Transverse colon (tissue), 4 donors: ENCODE measurements around the gene PROSER2. TPM values are rescaled to one million over a fixed set of nuclear protein-coding genes. Genes with fewer than 3 reads are reported as not detected.

Experiments
- DNase-seq: peaks from one replicate; pipeline ENCODE4 v3.0.0-alpha.2; 2019
- H3K27ac ChIP-seq, 4 donors: fragments of 200-600 bp; sonication (generic); 2 replicates each; pipeline ENCODE4 v1.5.1; 2016 to 2018; ENCODE audit warnings: inconsistent platforms in 4 of 4
- H3K27me3 ChIP-seq: fragments of 200-600 bp; sonication (generic); 2 replicates; pipeline ENCODE4 v1.5.1; 2017; ENCODE audit warnings: inconsistent platforms
- H3K36me3 ChIP-seq, 4 donors: fragments of 200-600 bp; sonication (generic); 2 replicates each; pipeline ENCODE4 v1.5.1; 2017 to 2019; ENCODE audit warnings: inconsistent platforms in 4 of 4
- H3K4me1 ChIP-seq, 4 donors: fragments of 200-600 bp; sonication (generic); 2 replicates each; pipeline ENCODE4 v1.5.1; 2017 to 2020; ENCODE audit warnings: inconsistent platforms in 4 of 4
- H3K4me3 ChIP-seq, 4 donors: fragments of 200-600 bp; sonication (generic); 1 replicate in 1 of 4; 2 replicates in 3 of 4; pipeline versions ENCODE4 v1.5.1 to v1.6.1; 2017 to 2019; ENCODE audit warnings: inconsistent platforms in 4 of 4
- H3K9me3 ChIP-seq, 2 donors: fragments of 200-600 bp; sonication (generic); 2 replicates each; pipeline ENCODE4 v1.5.1; 2017 to 2019; ENCODE audit warnings: inconsistent platforms in 2 of 2
- EP300 ChIP-seq: sonication (generic); formaldehyde crosslinking; IDR thresholded peaks from one replicate; pipeline ENCODE4 v1.6.1; 2017; ENCODE audit warnings: antibody characterized with exemption, low read depth
- POLR2A ChIP-seq: fragments of 450-650 bp; IDR thresholded peaks from one replicate; pipeline ENCODE4 v1.6.1; 2016; ENCODE audit warnings: antibody characterized with exemption, mild to moderate bottlenecking, moderate library complexity
- POLR2AphosphoS5 ChIP-seq, 3 donors: sonication (generic); formaldehyde crosslinking; IDR thresholded peaks; one replicate each; pipeline ENCODE4 v1.6.1; 2016; ENCODE audit warnings: antibody characterized with exemption in 3 of 3
- WGBS, 2 donors: methylation state at CpG; one replicate each; pipeline ENCODE4 v1.1.5; 2018; ENCODE audit warnings: low coverage in 1 of 2; 5-methylcytosine and 5-hydroxymethylcytosine counted together
- in situ Hi-C, 4 donors: fragments of 200-750 bp; cut with MboI; loops; one replicate each; pipeline versions ENCODE4 v1.15.0 to v1.15.1; 2017; ENCODE audit warnings: low sequenced_read_pairs in 3 of 4, low pct_ligation_motif_present in 1 of 4, low pct_unique_long_range_greater_than_20kb in 1 of 4
- intact Hi-C: fragments of 100-400 bp; cut with DNase I; formaldehyde crosslinking; loops from one replicate; pipeline ENCODE4 v1.15.1; 2023; ENCODE audit warnings: low total_unique reads
- total RNA-seq, 4 donors: library from RNA; depleted of rRNA; stranded (reverse); fragments of >200 nt; gene quantifications; one replicate each; pipeline ENCODE4 v1.1.0, GENCODE V29; 2016
- TF ChIP-seq, protein P1 (sequence below), 5 experiments: fragments of 200-600 bp in 3 of 5; fragments of 450-650 bp in 2 of 5; sonication (generic) in 3 of 5; IDR thresholded peaks; 1 replicate in 2 of 5; 2 replicates in 3 of 5; pipeline ENCODE4 v1.5.1; 2016 to 2017; ENCODE audit warnings: antibody characterized with exemption in 5 of 5, inconsistent platforms in 3 of 5, mild to moderate bottlenecking in 2 of 5, moderate library complexity in 1 of 5

The PROSER2 gene
- total RNA-seq, 4 donors from 2014 or later = 4.2 to 29.2 (median 6.9) TPM

DNA sequence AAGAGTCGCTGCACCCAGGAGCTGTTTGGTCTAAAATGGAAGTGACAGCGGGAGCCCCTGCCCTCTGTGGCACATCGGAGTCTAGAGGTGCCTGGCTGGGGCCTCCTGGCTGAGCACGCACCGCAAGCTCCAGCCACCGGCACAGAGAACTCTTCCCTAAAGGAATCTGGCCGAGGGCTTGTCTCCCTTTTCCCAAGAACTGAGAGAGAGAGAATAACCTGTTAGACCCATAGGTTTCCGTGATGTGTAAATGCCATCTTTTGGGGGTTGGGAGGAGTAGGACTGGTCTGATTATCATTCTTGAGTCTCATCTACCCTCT is 47.3 kb downstream of the PROSER2 start:
- WGBS, 2 donors = 80 to 100% methylated on average over 1 to 8 of the region's 8 CpGs
- no peak for DNase-seq
- in situ Hi-C loops (no loop called here), intact Hi-C loops (no loop called here)
- Histone ChIP-seq H3K27me3 (no peaks in the 10 kb centered on the region), H3K9me3 (no peaks in the 10 kb centered on the region), H3K4me1 (peaks cover 9 to 14% (median 12%) of the 10 kb centered on the region in 4 donors), H3K36me3 (no peaks in the 10 kb centered on the region), H3K4me3 (no peak overlapping the region), H3K27ac (no peak overlapping the region)
- TF ChIP-seq EP300 (no peak), POLR2A (no peak), POLR2AphosphoS5 (IDR thresholded peaks at IDR 0.05) (no peak)
- TF ChIP-seq, protein P1, sequence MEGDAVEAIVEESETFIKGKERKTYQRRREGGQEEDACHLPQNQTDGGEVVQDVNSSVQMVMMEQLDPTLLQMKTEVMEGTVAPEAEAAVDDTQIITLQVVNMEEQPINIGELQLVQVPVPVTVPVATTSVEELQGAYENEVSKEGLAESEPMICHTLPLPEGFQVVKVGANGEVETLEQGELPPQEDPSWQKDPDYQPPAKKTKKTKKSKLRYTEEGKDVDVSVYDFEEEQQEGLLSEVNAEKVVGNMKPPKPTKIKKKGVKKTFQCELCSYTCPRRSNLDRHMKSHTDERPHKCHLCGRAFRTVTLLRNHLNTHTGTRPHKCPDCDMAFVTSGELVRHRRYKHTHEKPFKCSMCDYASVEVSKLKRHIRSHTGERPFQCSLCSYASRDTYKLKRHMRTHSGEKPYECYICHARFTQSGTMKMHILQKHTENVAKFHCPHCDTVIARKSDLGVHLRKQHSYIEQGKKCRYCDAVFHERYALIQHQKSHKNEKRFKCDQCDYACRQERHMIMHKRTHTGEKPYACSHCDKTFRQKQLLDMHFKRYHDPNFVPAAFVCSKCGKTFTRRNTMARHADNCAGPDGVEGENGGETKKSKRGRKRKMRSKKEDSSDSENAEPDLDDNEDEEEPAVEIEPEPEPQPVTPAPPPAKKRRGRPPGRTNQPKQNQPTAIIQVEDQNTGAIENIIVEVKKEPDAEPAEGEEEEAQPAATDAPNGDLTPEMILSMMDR (IDR thresholded peaks at IDR 0.05) = no peak

DNA sequence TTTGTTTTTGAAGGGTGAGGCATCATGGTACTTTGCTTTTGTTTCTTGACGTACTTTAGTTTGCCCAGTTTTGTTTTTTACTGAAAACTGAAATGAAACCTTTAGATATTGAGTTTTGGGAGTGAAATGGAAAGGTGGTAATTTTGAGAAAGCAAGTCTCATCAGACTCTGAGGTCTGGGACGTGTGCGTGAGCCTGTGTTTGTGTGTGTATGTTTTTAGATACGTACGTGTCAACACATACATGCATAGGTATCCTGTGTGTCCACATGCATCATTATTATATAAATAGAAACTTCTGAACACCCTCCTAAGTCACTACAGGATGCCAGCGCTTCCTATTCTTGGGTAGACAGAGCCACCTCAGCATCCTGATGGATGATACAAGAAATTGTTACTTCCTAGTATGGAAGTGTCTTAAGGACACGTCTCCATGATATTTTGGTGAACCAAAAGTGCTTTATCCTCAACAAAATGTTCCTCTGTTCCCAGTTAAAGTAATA is 47.8 kb downstream of the PROSER2 start:
- no peak overlapping the region for H3K4me3 ChIP-seq
- H3K4me1 ChIP-seq = peaks cover 11 to 19% (median 17%) of the 10 kb centered on the region in 4 donors
- H3K27ac ChIP-seq = no peak overlapping the region
- in situ Hi-C loops = no loop called here
- 76 to 77% methylated on average over 4 to 7 of the region's 7 CpGs for WGBS, 2 donors
- intact Hi-C loops = no loop called here
- TF ChIP-seq POLR2AphosphoS5 (IDR thresholded peaks at IDR 0.05) (no peak), POLR2A (no peak), EP300 (no peak)
- TF ChIP-seq, protein P1 (IDR thresholded peaks at IDR 0.05) = no peak
- H3K9me3 ChIP-seq = no peaks in the 10 kb centered on the region
- no peaks in the 10 kb centered on the region for H3K36me3 ChIP-seq
- no peaks in the 10 kb centered on the region for H3K27me3 ChIP-seq
- DNase-seq = no peak

DNA sequence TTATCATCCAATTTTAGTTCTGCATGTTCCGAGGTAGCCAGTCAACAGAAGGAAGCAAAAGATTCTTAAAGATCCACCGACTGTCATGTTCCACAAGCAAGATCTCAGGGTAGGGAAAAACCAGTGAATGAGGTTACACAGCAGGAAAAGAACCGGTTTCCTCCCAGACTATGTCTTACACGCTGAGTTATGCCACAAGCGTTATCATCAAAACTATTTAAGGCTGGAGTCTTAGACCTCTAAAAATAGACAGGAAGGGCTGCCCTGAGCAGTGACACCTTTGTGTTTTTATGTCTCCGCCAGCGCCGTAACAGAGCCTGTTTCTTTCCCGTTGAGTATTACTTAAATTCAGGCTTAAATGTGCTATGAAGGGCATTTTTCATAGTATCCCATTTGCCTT is 48.3 kb downstream of the PROSER2 start:
- no peak overlapping the region for H3K4me3 ChIP-seq
- H3K36me3 ChIP-seq = no peaks in the 10 kb centered on the region
- no peaks in the 10 kb centered on the region for H3K9me3 ChIP-seq
- DNase-seq = no peak
- no peak overlapping the region for H3K27ac ChIP-seq
- no peaks in the 10 kb centered on the region for H3K27me3 ChIP-seq
- no peak for TF ChIP-seq POLR2A
- TF ChIP-seq, protein P1 (IDR thresholded peaks at IDR 0.05) = no peak
- TF ChIP-seq EP300 = no peak
- no peak for TF ChIP-seq POLR2AphosphoS5 (IDR thresholded peaks at IDR 0.05)
- intact Hi-C loops = no loop called here
- in situ Hi-C loops = no loop called here
- 66 to 100% methylated on average over 1 to 9 of the region's 9 CpGs for WGBS, 2 donors
- H3K4me1 ChIP-seq = peaks cover 13 to 24% (median 22%) of the 10 kb centered on the region in 4 donors

DNA sequence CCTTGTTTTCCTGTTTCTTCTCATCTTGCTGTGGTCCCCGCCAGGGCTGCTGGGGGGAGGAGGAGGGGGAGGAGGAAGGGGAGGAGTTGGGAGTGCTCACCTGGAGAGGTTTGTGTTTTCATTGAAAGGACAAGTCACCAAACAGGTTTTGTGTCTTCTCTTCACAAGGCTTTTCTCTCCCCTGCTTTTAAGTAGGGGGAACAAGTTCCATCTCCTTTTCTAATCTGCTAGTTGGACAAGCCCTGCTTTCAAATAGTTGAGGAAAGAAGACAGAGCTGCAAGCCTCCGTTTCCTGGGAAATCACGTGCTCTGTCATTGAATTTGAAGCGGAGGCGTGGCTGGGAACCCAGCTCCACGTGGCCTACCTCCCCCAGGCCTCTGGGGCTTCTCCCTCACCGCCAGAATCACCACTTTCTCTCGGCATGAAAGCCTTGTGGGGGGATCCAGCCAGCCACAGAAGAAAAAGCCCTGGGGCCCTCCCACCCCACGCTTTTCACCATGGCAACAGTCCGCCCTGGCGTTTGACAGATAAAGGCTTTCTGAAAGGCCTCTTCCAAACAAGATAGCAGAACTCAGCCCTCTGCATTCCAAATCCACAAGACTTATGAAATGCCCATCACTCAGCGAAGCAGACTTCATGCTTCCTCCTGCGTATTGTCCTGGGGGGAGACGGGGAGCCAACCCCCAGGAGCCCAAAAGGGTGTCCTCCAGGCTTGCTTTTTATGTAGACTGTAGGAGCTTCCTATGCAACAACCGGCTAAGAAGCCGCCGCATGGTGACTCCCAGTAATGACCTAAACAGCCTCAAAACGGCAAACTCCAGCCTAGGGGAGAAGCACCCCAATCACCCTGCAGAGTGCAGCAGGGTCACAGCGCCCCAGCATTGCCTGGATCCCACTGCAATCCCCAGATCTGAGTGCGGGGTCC is 51.7 kb downstream of the PROSER2 start:
- DNase-seq = no peak
- 49% methylated on average over 20 of the region's 20 CpGs; no CpG with 5 or more reads in 1 of the 2 donors for WGBS, 2 donors
- H3K9me3 ChIP-seq = no peaks in the 10 kb centered on the region
- no peaks in the 10 kb centered on the region for H3K27me3 ChIP-seq
- intact Hi-C loops = no loop called here
- H3K36me3 ChIP-seq = no peaks in the 10 kb centered on the region
- peaks cover 13 to 26% (median 23%) of the 10 kb centered on the region in 4 donors for H3K4me1 ChIP-seq
- no peak overlapping the region for H3K4me3 ChIP-seq
- H3K27ac ChIP-seq = peak overlapping the region; percentile 52 to 69 (median 60)
- in situ Hi-C loops = no loop called here
- TF ChIP-seq POLR2AphosphoS5 (IDR thresholded peaks at IDR 0.05) = no peak
- no peak for TF ChIP-seq EP300
- TF ChIP-seq, protein P1 (IDR thresholded peaks at IDR 0.05) = no peak
- no peak for TF ChIP-seq POLR2A
